ENCODE data around the gene C20orf144.

C20orf144 gene

DNA sequence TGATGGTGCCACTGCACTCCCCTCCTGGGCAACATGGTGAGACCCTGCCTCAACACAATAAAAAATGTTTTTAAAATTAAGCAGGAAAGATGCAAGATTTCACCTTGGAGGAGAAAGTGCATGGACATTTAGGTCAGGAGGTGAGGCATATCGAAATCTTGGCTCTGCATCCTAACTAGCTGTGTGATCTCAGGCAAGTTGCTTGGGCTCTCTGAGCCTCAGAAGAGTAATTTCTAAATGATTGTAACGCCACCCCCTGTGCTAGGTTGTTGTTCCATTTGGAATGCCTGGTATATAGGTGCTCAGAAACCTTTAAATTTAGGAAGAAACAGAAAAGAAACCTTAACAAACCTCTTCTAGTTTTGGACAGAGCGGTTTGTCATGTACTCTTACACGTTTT lies 35.9 kb upstream of the C20orf144 start:
- H3K4me3 ChIP-seq (ENCODE audit: low read length): no peak overlapping the region
- no peak overlapping the region for H2AFZ ChIP-seq (ENCODE audit: low read length)
- H3K79me2 ChIP-seq (ENCODE audit: low read length): no peaks in the 10 kb centered on the region
- no peaks in the 10 kb centered on the region for H3K9me3 ChIP-seq (replicated peaks; ENCODE audit: insufficient read depth, low read length)
- TF ChIP-seq EZH2 (optimal IDR thresholded peaks at IDR 0.05; ENCODE audit: low read depth, low read length) (no peak), EZH2phosphoT487 (IDR thresholded peaks at IDR 0.05; ENCODE audit: low read length) (no peak), CTCF (IDR thresholded peaks at IDR 0.05; ENCODE audit: low read length) (no peak)
- H4K20me1 ChIP-seq (ENCODE audit: insufficient read depth, low read length): no peaks in the 10 kb centered on the region
- H3K9ac ChIP-seq (ENCODE audit: low read length): no peak overlapping the region
- H3K9me2 ChIP-seq (replicated peaks; ENCODE audit: insufficient read depth, low read length): no peaks in the 10 kb centered on the region
- H3F3A ChIP-seq (ENCODE audit: insufficient read depth, low read length): no peaks in the 10 kb centered on the region
- H3K36me3 ChIP-seq (replicated peaks; ENCODE audit: insufficient read depth, low read length): no peaks in the 10 kb centered on the region
- DNase-seq: no peak
- no peaks in the 10 kb centered on the region for H3K27me3 ChIP-seq (replicated peaks; ENCODE audit: insufficient read depth, low read length)
- no peak overlapping the region for H3K4me2 ChIP-seq (ENCODE audit: low read depth, low read length)
- H3K27ac ChIP-seq (ENCODE audit: low read length): no peak overlapping the region
- no peaks in the 10 kb centered on the region for H3K4me1 ChIP-seq (ENCODE audit: low read length)

- Histone ChIP-seq H3K4me3 (ENCODE audit: low read length) (no peak overlapping the region), H3K4me1 (ENCODE audit: low read length) (no peaks in the 10 kb centered on the region), H3K79me2 (ENCODE audit: low read length) (no peaks in the 10 kb centered on the region), H3K9me3 (replicated peaks; ENCODE audit: insufficient read depth, low read length) (no peaks in the 10 kb centered on the region), H3K36me3 (replicated peaks; ENCODE audit: insufficient read depth, low read length) (no peaks in the 10 kb centered on the region), H3K4me2 (ENCODE audit: low read depth, low read length) (no peak overlapping the region), H2AFZ (ENCODE audit: low read length) (no peak overlapping the region), H3K27ac (ENCODE audit: low read length) (no peak overlapping the region), H3K9me2 (replicated peaks; ENCODE audit: insufficient read depth, low read length) (no peaks in the 10 kb centered on the region), H3K9ac (ENCODE audit: low read length) (no peak overlapping the region), H3F3A (ENCODE audit: insufficient read depth, low read length) (no peaks in the 10 kb centered on the region), H3K27me3 (replicated peaks; ENCODE audit: insufficient read depth, low read length) (no peaks in the 10 kb centered on the region), H4K20me1 (ENCODE audit: insufficient read depth, low read length) (no peaks in the 10 kb centered on the region)
- no peak for DNase-seq
- no peak for TF ChIP-seq EZH2 (optimal IDR thresholded peaks at IDR 0.05; ENCODE audit: low read depth, low read length)
- no peak for TF ChIP-seq EZH2phosphoT487 (IDR thresholded peaks at IDR 0.05; ENCODE audit: low read length)
- TF ChIP-seq CTCF (IDR thresholded peaks at IDR 0.05; ENCODE audit: low read length): no peak
Measured at GRCh38 chr20:33627577-33628216, 34.4 kb upstream of the C20orf144 start.

DNA sequence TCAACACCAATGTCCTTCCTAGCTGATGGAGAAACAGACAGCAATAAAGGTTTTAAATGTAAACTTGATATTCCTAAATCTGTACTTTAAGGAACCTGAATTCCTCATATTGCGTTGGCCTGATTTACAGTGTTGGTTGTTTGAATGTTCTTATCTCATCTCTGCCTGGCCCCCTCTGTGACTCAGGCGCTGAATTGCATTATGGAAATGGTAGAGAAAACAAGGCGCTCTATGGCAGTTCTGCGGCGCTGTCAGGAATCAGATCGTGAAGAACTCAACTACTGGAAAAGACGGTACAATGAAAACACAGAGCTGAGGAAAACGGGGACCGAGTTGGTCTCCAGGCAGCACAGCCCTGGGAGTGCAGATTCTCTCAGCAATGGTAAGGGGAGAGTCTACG lies 32.6 kb upstream of the C20orf144 start:
- Histone ChIP-seq H3K79me2 (ENCODE audit: low read length) (no peaks in the 10 kb centered on the region), H3K36me3 (replicated peaks; ENCODE audit: insufficient read depth, low read length) (no peaks in the 10 kb centered on the region), H3K9me3 (replicated peaks; ENCODE audit: insufficient read depth, low read length) (no peaks in the 10 kb centered on the region), H4K20me1 (ENCODE audit: insufficient read depth, low read length) (no peaks in the 10 kb centered on the region), H3K27me3 (replicated peaks; ENCODE audit: insufficient read depth, low read length) (no peaks in the 10 kb centered on the region), H3K9me2 (replicated peaks; ENCODE audit: insufficient read depth, low read length) (no peaks in the 10 kb centered on the region), H2AFZ (ENCODE audit: low read length) (no peak overlapping the region), H3F3A (ENCODE audit: insufficient read depth, low read length) (no peaks in the 10 kb centered on the region), H3K4me1 (ENCODE audit: low read length) (no peaks in the 10 kb centered on the region), H3K9ac (ENCODE audit: low read length) (no peak overlapping the region), H3K27ac (ENCODE audit: low read length) (no peak overlapping the region), H3K4me3 (ENCODE audit: low read length) (no peak overlapping the region), H3K4me2 (ENCODE audit: low read depth, low read length) (no peak overlapping the region)
- TF ChIP-seq EZH2phosphoT487 (IDR thresholded peaks at IDR 0.05; ENCODE audit: low read length): no peak
- DNase-seq: no peak

- Histone ChIP-seq H3K4me3 (ENCODE audit: low read length) (no peak overlapping the region), H3K9me2 (replicated peaks; ENCODE audit: insufficient read depth, low read length) (no peaks in the 10 kb centered on the region), H3K9me3 (replicated peaks; ENCODE audit: insufficient read depth, low read length) (no peaks in the 10 kb centered on the region), H3K4me1 (ENCODE audit: low read length) (no peaks in the 10 kb centered on the region), H3K27ac (ENCODE audit: low read length) (no peak overlapping the region), H2AFZ (ENCODE audit: low read length) (no peak overlapping the region), H3K36me3 (replicated peaks; ENCODE audit: insufficient read depth, low read length) (no peaks in the 10 kb centered on the region), H3K27me3 (replicated peaks; ENCODE audit: insufficient read depth, low read length) (no peaks in the 10 kb centered on the region), H3K79me2 (ENCODE audit: low read length) (no peaks in the 10 kb centered on the region), H3F3A (ENCODE audit: insufficient read depth, low read length) (no peaks in the 10 kb centered on the region), H4K20me1 (ENCODE audit: insufficient read depth, low read length) (no peaks in the 10 kb centered on the region), H3K4me2 (ENCODE audit: low read depth, low read length) (no peak overlapping the region), H3K9ac (ENCODE audit: low read length) (no peak overlapping the region)
- no peak for DNase-seq
- TF ChIP-seq EZH2 (optimal IDR thresholded peaks at IDR 0.05; ENCODE audit: low read depth, low read length): no peak
- no peak for TF ChIP-seq CTCF (IDR thresholded peaks at IDR 0.05; ENCODE audit: low read length)
- TF ChIP-seq EZH2phosphoT487 (IDR thresholded peaks at IDR 0.05; ENCODE audit: low read length): no peak
Measured at GRCh38 chr20:33629979-33630378, 32.1 kb upstream of the C20orf144 start.
